ENCODE data around the gene GRIA4. TPM values are rescaled to one million over a fixed set of nuclear protein-coding genes. Genes with fewer than 3 reads are reported as not detected.

The GRIA4 gene
- total RNA-seq, 6 donors from 2014 or later, result not detected

- DNase-seq, result no peak
- H3K4me1 ChIP-seq, result no peaks in the 10 kb centered on the region
- H3K36me3 ChIP-seq, result no peaks in the 10 kb centered on the region
- no peaks in the 10 kb centered on the region for H3K27me3 ChIP-seq
- no peaks in the 10 kb centered on the region for H3K9me3 ChIP-seq
- ATAC-seq (ENCODE audit: low FRiP score in 2 of 2), result no peak
- H3K27ac ChIP-seq, result no peak overlapping the region
- 76 to 78% methylated on average over 1 of the region's 1 CpG for WGBS, 2 donors
- TF ChIP-seq POLR2A (IDR thresholded peaks at IDR 0.05) (no peak), POLR2AphosphoS5 (IDR thresholded peaks at IDR 0.05) (no peak), EP300 (IDR thresholded peaks at IDR 0.05) (no peak)
- TF ChIP-seq, protein P1, sequence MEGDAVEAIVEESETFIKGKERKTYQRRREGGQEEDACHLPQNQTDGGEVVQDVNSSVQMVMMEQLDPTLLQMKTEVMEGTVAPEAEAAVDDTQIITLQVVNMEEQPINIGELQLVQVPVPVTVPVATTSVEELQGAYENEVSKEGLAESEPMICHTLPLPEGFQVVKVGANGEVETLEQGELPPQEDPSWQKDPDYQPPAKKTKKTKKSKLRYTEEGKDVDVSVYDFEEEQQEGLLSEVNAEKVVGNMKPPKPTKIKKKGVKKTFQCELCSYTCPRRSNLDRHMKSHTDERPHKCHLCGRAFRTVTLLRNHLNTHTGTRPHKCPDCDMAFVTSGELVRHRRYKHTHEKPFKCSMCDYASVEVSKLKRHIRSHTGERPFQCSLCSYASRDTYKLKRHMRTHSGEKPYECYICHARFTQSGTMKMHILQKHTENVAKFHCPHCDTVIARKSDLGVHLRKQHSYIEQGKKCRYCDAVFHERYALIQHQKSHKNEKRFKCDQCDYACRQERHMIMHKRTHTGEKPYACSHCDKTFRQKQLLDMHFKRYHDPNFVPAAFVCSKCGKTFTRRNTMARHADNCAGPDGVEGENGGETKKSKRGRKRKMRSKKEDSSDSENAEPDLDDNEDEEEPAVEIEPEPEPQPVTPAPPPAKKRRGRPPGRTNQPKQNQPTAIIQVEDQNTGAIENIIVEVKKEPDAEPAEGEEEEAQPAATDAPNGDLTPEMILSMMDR (IDR thresholded peaks at IDR 0.05), result no peak
- no peak overlapping the region for H3K4me3 ChIP-seq
These were observed 144.4 kb downstream of the GRIA4 start for GRCh38 chr11:105754260-105754659.

GRCh38 chr11:105754716-105755115 lies 144.8 kb downstream of the GRIA4 start:
- DNase-seq, result no peak
- TF ChIP-seq, protein P1 (IDR thresholded peaks at IDR 0.05), result no peak
- TF ChIP-seq EP300 (IDR thresholded peaks at IDR 0.05) (no peak), POLR2AphosphoS5 (IDR thresholded peaks at IDR 0.05) (no peak), POLR2A (IDR thresholded peaks at IDR 0.05) (no peak)
- no peak overlapping the region for H3K4me3 ChIP-seq
- H3K4me1 ChIP-seq, result no peaks in the 10 kb centered on the region
- H3K27me3 ChIP-seq, result no peaks in the 10 kb centered on the region
- H3K9me3 ChIP-seq, result no peaks in the 10 kb centered on the region
- ATAC-seq (ENCODE audit: low FRiP score in 2 of 2), result no peak
- H3K27ac ChIP-seq, result no peak overlapping the region
- no peaks in the 10 kb centered on the region for H3K36me3 ChIP-seq
- WGBS, 2 donors, result 94 to 97% methylated on average over 1 of the region's 1 CpG

DNA sequence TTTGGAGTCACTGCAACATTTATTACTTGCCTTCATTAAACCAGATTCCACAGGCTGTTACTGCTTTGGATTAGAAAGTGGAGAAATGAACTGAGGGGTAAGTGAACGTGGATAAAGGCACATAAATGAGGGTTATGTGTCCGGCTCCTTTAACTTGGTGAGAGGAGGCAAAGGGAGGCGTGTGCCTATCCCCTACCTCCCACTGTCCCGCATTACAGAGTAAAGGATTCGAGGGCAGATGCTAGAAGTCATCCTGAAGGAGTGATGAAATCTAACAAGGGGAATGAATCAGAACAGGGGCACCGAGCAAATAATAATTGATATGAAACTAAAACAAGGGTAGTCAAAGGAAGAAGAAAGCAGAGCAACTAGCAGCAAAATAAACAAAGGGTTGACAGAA lies 147.2 kb downstream of the GRIA4 start:
- ATAC-seq (ENCODE audit: low FRiP score in 2 of 2), result no peak
- WGBS, 2 donors, result 59 to 65% methylated on average over 6 of the region's 6 CpGs

DNA sequence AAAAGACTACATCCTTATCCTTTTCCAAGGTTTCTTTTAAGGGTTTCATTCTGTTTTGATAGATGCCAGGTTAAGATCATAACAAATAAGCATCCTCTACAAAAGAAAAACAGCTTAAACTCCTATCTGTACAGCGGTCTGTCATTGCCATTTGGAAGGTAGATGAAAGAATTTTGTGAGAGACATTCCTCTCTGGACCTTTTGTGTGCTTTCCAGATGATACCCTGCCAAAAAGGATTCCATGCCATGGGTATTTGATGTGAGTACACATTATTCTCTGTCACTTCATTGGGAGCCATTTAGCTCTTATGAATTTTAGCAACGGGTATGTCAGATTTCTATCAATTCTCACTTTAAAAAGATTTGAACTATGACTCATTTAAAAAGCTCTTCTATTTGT lies 153.7 kb downstream of the GRIA4 start:
- ATAC-seq (ENCODE audit: low FRiP score in 2 of 2) (no peak), DNase-seq (no peak)
- Histone ChIP-seq H3K27ac (no peak overlapping the region), H3K4me3 (no peak overlapping the region), H3K9me3 (no peaks in the 10 kb centered on the region), H3K4me1 (no peaks in the 10 kb centered on the region), H3K36me3 (no peaks in the 10 kb centered on the region), H3K27me3 (no peaks in the 10 kb centered on the region)
- WGBS, 2 donors, result 81 to 85% methylated on average over 2 of the region's 2 CpGs
- TF ChIP-seq, protein P1 (IDR thresholded peaks at IDR 0.05), result no peak
- TF ChIP-seq EP300 (IDR thresholded peaks at IDR 0.05) (no peak), POLR2A (IDR thresholded peaks at IDR 0.05) (no peak), POLR2AphosphoS5 (IDR thresholded peaks at IDR 0.05) (no peak)

More for the DNA sequence above, 147.2 kb downstream of the GRIA4 start:
- H3K4me1 ChIP-seq, result no peaks in the 10 kb centered on the region
- H3K36me3 ChIP-seq, result no peaks in the 10 kb centered on the region
- no peak overlapping the region for H3K27ac ChIP-seq
- TF ChIP-seq EP300 (IDR thresholded peaks at IDR 0.05) (no peak), POLR2AphosphoS5 (IDR thresholded peaks at IDR 0.05) (no peak), POLR2A (IDR thresholded peaks at IDR 0.05) (no peak)
- TF ChIP-seq, protein P1 (IDR thresholded peaks at IDR 0.05), result no peak
- no peaks in the 10 kb centered on the region for H3K9me3 ChIP-seq
- DNase-seq, result no peak
- H3K27me3 ChIP-seq, result no peaks in the 10 kb centered on the region
- H3K4me3 ChIP-seq, result no peak overlapping the region

DNA sequence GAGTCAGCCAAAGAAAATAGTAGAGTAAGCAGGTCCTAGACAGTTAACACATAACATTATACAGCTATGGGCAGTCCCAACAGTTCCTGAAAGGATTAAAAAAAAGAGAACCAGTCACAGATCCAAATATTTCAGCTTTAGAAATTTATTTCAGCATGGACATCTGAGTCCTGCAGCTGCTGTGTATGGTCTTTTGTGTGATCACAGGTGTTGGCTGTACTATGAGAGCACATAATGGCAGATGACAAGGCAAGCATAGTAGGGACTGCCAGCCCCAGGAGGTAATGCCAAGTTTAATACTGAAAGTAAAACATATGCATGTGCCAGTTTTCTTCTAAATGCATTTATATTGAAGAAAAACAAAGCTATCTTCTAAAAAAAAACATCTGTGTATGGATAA lies 158.1 kb downstream of the GRIA4 start:
- ATAC-seq (ENCODE audit: low FRiP score in 2 of 2), result no peak
- TF ChIP-seq POLR2A (IDR thresholded peaks at IDR 0.05) (no peak), POLR2AphosphoS5 (IDR thresholded peaks at IDR 0.05) (no peak), EP300 (IDR thresholded peaks at IDR 0.05) (no peak)
- TF ChIP-seq, protein P1 (IDR thresholded peaks at IDR 0.05), result no peak

More for the DNA sequence above, 158.1 kb downstream of the GRIA4 start:
- H3K9me3 ChIP-seq, result no peaks in the 10 kb centered on the region
- H3K4me3 ChIP-seq, result no peak overlapping the region
- DNase-seq, result no peak
- H3K27me3 ChIP-seq, result no peaks in the 10 kb centered on the region
- H3K36me3 ChIP-seq, result no peaks in the 10 kb centered on the region
- no peak overlapping the region for H3K27ac ChIP-seq
- no peaks in the 10 kb centered on the region for H3K4me1 ChIP-seq

Measured in upper lobe of left lung (tissue), 6 donors.